Gastroesophageal sphincter (tissue), 2 donors: ENCODE results near the gene ABCG1.

Experiments
- POLR2A ChIP-seq, 2 donors: fragments of 450-650 bp; IDR thresholded peaks; one replicate each; pipeline ENCODE4 v1.6.1; 2017; ENCODE audit warnings: antibody characterized with exemption in 2 of 2, mild to moderate bottlenecking in 2 of 2, moderate library complexity in 1 of 2
- POLR2AphosphoS5 ChIP-seq: sonication (generic); formaldehyde crosslinking; IDR thresholded peaks from one replicate; pipeline ENCODE4 v1.6.1; 2017; ENCODE audit warnings: antibody characterized with exemption

DNA sequence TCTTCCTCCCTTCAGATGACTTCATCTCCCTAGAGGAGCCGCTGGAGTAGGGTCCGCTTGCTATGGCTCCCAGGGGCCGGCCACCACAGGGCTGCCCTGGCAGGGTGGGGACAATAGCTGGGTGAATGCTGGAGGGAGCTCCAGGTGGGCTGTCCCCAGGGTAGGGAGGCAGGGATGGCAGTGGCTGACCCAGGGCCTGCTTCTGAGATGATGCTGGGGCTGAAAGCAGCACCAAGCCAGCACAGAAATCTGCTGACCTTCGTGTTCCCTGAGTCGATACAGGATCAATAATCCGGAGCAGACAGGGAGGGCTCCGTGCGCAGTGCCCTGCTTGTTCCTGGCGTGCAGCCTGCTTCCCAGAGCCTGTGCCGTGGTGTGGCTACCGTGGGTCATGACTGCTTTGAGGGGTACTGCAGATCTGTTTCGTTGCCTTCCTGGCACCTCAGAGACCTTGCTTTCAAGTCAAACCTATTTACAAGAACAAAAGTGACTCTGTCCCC is 62.3 kb downstream of the ABCG1 start:
- TF ChIP-seq POLR2A (IDR thresholded peaks at IDR 0.05) (no peak), POLR2AphosphoS5 (no peak)
